GM21528 (cell line): ENCODE results near the gene NTSR1.
"Not testable (repeated sequence)": the region's sequence is repeated elsewhere in the genome, so short reads cannot be mapped to it uniquely, and the experiment has no call there.

ENCODE experiments used
- ATAC-seq: cut with Tn5 transposase; IDR thresholded peaks from one replicate; pipeline ENCODE4 v1.9.1; 2021; ENCODE audit warnings: mild to moderate bottlenecking, moderate library complexity; ENCODE audit not compliant: unreplicated experiment, low FRiP score

The NTSR1 gene

GRCh38 chr20:62671765-62672164 is 36.9 kb upstream of the NTSR1 start:
- ATAC-seq, result no peak

- no peak for ATAC-seq
These were observed 34.3 kb upstream of the NTSR1 start for GRCh38 chr20:62674370-62674769.

GRCh38 chr20:62675156-62675876 is 33.3 kb upstream of the NTSR1 start:
- no peak for ATAC-seq

GRCh38 chr20:62675877-62676260 is 32.8 kb upstream of the NTSR1 start:
- ATAC-seq, result no peak

GRCh38 chr20:62676976-62677375 is 31.7 kb upstream of the NTSR1 start:
- no peak for ATAC-seq

- ATAC-seq, result no peak
These were observed 31.0 kb upstream of the NTSR1 start for GRCh38 chr20:62677678-62678077.

- no peak for ATAC-seq
These were observed 30.1 kb upstream of the NTSR1 start for GRCh38 chr20:62678553-62678952.

- no peak for ATAC-seq
These were observed 28.6 kb upstream of the NTSR1 start for GRCh38 chr20:62679978-62680589.

- ATAC-seq, result no peak
These were observed 25.6 kb upstream of the NTSR1 start for GRCh38 chr20:62682912-62683517.

GRCh38 chr20:62683660-62684322 is 24.8 kb upstream of the NTSR1 start:
- ATAC-seq, result not testable (repeated sequence)

GRCh38 chr20:62684981-62685380 is 23.7 kb upstream of the NTSR1 start:
- ATAC-seq, result no peak

- no peak for ATAC-seq
These were observed 22.7 kb upstream of the NTSR1 start for GRCh38 chr20:62685781-62686555.

GRCh38 chr20:62686869-62687830 is 21.5 kb upstream of the NTSR1 start:
- ATAC-seq, result no peak

GRCh38 chr20:62688083-62688482 is 20.6 kb upstream of the NTSR1 start:
- ATAC-seq, result no peak

- ATAC-seq, result no peak
These were observed 19.7 kb upstream of the NTSR1 start for GRCh38 chr20:62688855-62689460.

GRCh38 chr20:62689861-62690260 is 18.8 kb upstream of the NTSR1 start:
- ATAC-seq, result no peak

- ATAC-seq, result no peak
These were observed 18.3 kb upstream of the NTSR1 start for GRCh38 chr20:62690261-62690820.

GRCh38 chr20:62691487-62691886 is 17.1 kb upstream of the NTSR1 start:
- ATAC-seq, result no peak

GRCh38 chr20:62692176-62692575 is 16.5 kb upstream of the NTSR1 start:
- ATAC-seq, result no peak
